ENCODE measurements around the gene WDR27.
A peak's percentile ranks its signal among the peaks of the same experiment; 100 is the strongest.

The WDR27 gene

DNA sequence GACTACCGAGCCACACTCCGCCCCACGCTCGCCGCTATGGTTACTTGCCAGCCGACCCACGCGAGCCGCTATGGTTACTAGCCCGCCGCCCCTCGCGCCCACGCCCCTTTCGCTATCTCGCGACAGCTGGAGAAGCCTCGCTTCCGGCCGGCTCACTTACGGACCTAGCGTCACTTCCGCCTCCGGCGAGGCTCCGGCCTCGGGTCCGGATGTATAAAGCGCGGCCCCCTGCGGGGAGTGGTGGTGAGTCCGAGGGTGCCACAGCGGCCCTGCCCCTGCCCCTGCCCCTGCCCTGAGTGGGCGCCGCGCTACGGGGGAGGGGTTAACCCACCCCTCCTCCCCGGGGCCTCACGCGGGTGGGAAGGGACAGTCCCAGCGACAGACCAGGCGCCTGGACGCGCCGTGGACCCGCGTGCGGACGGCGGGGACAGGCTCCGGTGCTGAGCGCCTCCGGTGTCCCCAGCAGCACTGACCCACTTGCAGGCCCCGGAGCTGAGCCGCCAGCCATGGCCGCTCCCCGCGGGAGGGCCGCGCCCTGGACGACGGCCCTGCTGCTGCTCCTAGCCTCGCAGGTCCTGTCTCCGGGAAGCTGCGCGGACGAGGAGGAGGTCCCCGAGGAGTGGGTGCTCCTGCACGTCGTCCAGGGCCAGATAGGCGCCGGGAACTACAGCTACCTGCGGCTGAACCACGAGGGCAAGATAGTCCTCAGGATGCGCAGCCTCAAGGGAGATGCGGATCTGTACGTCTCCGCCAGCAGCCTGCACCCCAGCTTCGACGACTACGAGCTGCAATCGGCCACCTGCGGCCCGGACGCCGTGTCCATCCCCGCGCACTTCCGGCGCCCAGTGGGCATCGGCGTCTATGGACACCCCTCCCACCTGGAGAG, at the start of gene WDR27, which contains the start of gene C6orf120:
TSS of gene WDR27 (minus strand) at position 76 of the 886 bp plus-strand sequence. CDS start 13,024 bp downstream, outside the sequence.
TSS of gene C6orf120 (plus strand) at position 173 of the 886 bp plus-strand sequence. CDS start at position 507, 334 bp downstream.
- in situ Hi-C loops (cut with HindIII; ENCODE audit: low sequenced_read_pairs) = no loop called here
- no peak for TF ChIP-seq CTCF (IDR thresholded peaks at IDR 0.05; ENCODE audit: low read depth, low read length, missing control alignments)
- DNase-seq (ENCODE audit: low read depth) = peak; percentile 83
- H3K4me3 ChIP-seq (ENCODE audit: low read depth, low read length) = peak within 1 kb of the TSS; percentile 92

DNA sequence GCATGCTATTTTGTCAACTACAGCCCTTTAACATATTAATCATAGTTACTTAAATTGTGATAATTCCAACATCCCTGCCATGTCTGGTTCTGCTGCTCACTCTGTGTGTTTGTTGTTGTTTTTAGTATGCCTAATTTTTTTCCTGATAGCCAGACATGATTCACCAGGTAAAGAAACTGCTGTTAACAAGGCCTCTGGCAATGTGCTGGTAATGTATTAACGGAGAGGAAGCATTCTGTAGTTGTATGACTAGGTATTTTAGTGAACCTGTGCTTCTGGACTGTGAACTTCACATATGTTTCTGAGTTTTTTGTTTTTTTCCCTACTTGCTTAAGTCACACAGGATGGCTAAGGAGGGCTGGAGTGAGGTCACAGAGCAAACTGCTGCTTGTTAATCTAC, 44.7 kb upstream of the WDR27 start:
- DNase-seq (ENCODE audit: low read depth) = no peak
- TF ChIP-seq CTCF (IDR thresholded peaks at IDR 0.05; ENCODE audit: low read depth, low read length, missing control alignments) = no peak
- H3K4me3 ChIP-seq (ENCODE audit: low read depth, low read length) = no peak overlapping the region
- in situ Hi-C loops (cut with HindIII; ENCODE audit: low sequenced_read_pairs) = no loop called here

GRCh38 chr6:169745405-169745804, 43.6 kb upstream of the WDR27 start:
- in situ Hi-C loops (cut with HindIII; ENCODE audit: low sequenced_read_pairs) = no loop called here
- H3K4me3 ChIP-seq (ENCODE audit: low read depth, low read length) = no peak overlapping the region
- TF ChIP-seq CTCF (IDR thresholded peaks at IDR 0.05; ENCODE audit: low read depth, low read length, missing control alignments) = no peak
- DNase-seq (ENCODE audit: low read depth) = no peak

GRCh38 chr6:169741344-169741743, 39.5 kb upstream of the WDR27 start:
- no peak for DNase-seq (ENCODE audit: low read depth)
- no peak overlapping the region for H3K4me3 ChIP-seq (ENCODE audit: low read depth, low read length)
- in situ Hi-C loops (cut with HindIII; ENCODE audit: low sequenced_read_pairs) = no loop called here
- no peak for TF ChIP-seq CTCF (IDR thresholded peaks at IDR 0.05; ENCODE audit: low read depth, low read length, missing control alignments)

GRCh38 chr6:169738976-169739529, 37.2 kb upstream of the WDR27 start:
- in situ Hi-C loops (cut with HindIII; ENCODE audit: low sequenced_read_pairs) = no loop called here
- DNase-seq (ENCODE audit: low read depth) = no peak
- TF ChIP-seq CTCF (IDR thresholded peaks at IDR 0.05; ENCODE audit: low read depth, low read length, missing control alignments) = no peak
- no peak overlapping the region for H3K4me3 ChIP-seq (ENCODE audit: low read depth, low read length)

DNA sequence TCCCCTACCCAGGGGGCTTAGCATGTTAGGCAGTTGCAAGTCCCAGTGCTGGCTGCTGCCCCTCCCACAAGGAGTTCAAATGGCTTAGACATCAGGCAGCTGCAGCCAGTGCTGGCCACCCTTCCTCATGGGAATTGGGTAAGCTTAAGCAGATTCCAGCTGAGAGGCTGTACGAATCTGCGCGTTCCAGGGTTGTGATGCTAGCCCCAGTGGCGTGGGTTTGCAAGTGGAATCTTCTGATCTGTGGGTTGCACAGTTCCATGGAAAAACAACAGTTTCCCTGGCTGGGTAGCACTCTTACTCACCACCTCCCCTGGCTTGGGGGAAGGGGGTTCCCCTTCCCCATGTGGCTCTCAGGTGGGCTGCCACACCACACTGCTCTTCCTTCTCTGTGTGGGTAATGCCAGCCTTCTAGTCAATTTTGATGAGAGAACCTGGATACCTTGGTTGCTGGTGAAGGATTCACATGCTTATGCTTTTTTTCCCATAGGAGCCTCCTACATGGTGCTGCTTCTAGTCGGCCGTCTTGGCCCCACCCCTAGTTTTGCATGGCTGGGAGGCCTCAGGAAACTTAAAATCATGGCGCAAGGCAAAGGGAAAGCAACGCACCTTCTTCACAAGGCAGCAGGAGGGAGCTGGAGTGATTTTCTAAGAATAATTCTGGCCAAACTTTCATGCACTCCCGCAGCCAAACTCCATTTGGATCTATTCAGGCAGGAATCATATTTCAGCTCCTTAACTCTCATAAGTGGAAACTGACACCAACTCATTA, 36.6 kb upstream of the WDR27 start:
- in situ Hi-C loops (cut with HindIII; ENCODE audit: low sequenced_read_pairs) = no loop called here
- TF ChIP-seq CTCF (IDR thresholded peaks at IDR 0.05; ENCODE audit: low read depth, low read length, missing control alignments) = no peak
- H3K4me3 ChIP-seq (ENCODE audit: low read depth, low read length) = no peak overlapping the region
- no peak for DNase-seq (ENCODE audit: low read depth)
